Natural killer cell (primary cell): Measurements from ENCODE around the gene CAMSAP1. TPM values are rescaled to one million over a fixed set of nuclear protein-coding genes. Genes with fewer than 3 reads are reported as not detected.
A peak's percentile ranks its signal among the peaks of the same experiment; 100 is the strongest.

Source experiments
- ATAC-seq, 3 donors: fragments of 150-1000 bp in 2 of 3; fragments of 200-7000 bp in 1 of 3; cut with Tn5 transposase; 1 replicate in 1 of 3; 2 replicates in 2 of 3; pipeline ENCODE4 v1.10.0; 2021; ENCODE audit warnings: mild to moderate bottlenecking in 2 of 3, moderate library complexity in 2 of 3
- DNase-seq, 2 donors: peaks; one replicate each; pipeline versions ENCODE4 v3.0.0 to v3.0.0-alpha.2; 2013 to 2021; ENCODE audit warnings: mixed read lengths in 1 of 2
- H3K27ac ChIP-seq: one replicate; pipeline ENCODE4 v1.5.1; 2013; ENCODE audit warnings: mild to moderate bottlenecking, low read length
- H3K27me3 ChIP-seq: one replicate; pipeline ENCODE4 v1.6.1; 2013; ENCODE audit warnings: low read length; ENCODE audit not compliant: control insufficient read depth, insufficient read depth
- H3K36me3 ChIP-seq: one replicate; pipeline ENCODE4 v1.6.1; 2013; ENCODE audit warnings: low read length; ENCODE audit not compliant: control insufficient read depth, insufficient read depth
- H3K4me1 ChIP-seq: one replicate; pipeline ENCODE4 v1.6.1; 2013; ENCODE audit warnings: low read length; ENCODE audit not compliant: control insufficient read depth, insufficient read depth
- H3K4me3 ChIP-seq: one replicate; pipeline ENCODE4 v1.5.1; 2013; ENCODE audit warnings: low read length
- H3K9me3 ChIP-seq: one replicate; pipeline ENCODE4 v1.6.1; 2013; ENCODE audit warnings: low read length; ENCODE audit not compliant: control insufficient read depth, insufficient read depth
- H3K27ac Mint-ChIP-seq, 2 donors: one replicate each; pipeline ENCODE4 v1.8.0; 2022; ENCODE audit warnings: mild to moderate bottlenecking in 2 of 2, mixed read lengths in 2 of 2, moderate library complexity in 1 of 2
- H3K27me3 Mint-ChIP-seq, 2 donors: one replicate each; pipeline ENCODE4 v1.8.0; 2022; ENCODE audit warnings: low read depth in 2 of 2, mixed read lengths in 2 of 2
- H3K36me3 Mint-ChIP-seq: one replicate; pipeline ENCODE4 v1.8.0; 2022; ENCODE audit warnings: mixed read lengths
- H3K4me1 Mint-ChIP-seq, 2 donors: one replicate each; pipeline ENCODE4 v1.8.0; 2022; ENCODE audit warnings: mixed read lengths in 2 of 2
- H3K4me3 Mint-ChIP-seq: one replicate; pipeline ENCODE4 v1.8.0; 2022; ENCODE audit warnings: mild to moderate bottlenecking, moderate library complexity, mixed read lengths
- H3K9me3 Mint-ChIP-seq, 2 donors: one replicate each; pipeline ENCODE4 v1.8.0; 2022; ENCODE audit warnings: mixed read lengths in 2 of 2
- CTCF ChIP-seq: fragments of 200-600 bp; IDR thresholded peaks from one replicate; pipeline ENCODE4 v1.8.0; 2022; ENCODE audit warnings: antibody characterized with exemption
- WGBS: methylation state at CpG from one replicate; pipeline ENCODE4 v1.1.7; 2013; ENCODE audit warnings: missing lambda C conversion rate; ENCODE audit not compliant: insufficient coverage; 5-methylcytosine and 5-hydroxymethylcytosine counted together
- intact Hi-C: fragments of 100-400 bp; cut with micrococcal nuclease; formaldehyde crosslinking; loops from one replicate; pipeline ENCODE4 v1.14.2; 2022
- total RNA-seq, 4 donors: library from RNA; stranded (reverse); fragments of 120-200 nt in 1 of 4; gene quantifications; one replicate each; pipeline versions ENCODE4 v1.2.3 to v1.2.4, GENCODE V29; 2013 to 2022

CAMSAP1 gene
- total RNA-seq, 3 donors from 2014 or later (not counting 1 experiment from before 2014, with no cell fraction given), result 25.9 to 33.5 (median 28.1) TPM

- ATAC-seq (no peak), DNase-seq (no peak)
- intact Hi-C loops, result no loop called here
- no peaks in the 10 kb centered on the region for H3K9me3 Mint-ChIP-seq
- H3K36me3 Mint-ChIP-seq, result no peaks in the 10 kb centered on the region
- H3K4me3 Mint-ChIP-seq, result peak overlapping the region; percentile 69
- peak overlapping the region; percentile 50 to 90 for H3K27ac Mint-ChIP-seq
- WGBS, result 73% methylated on average over 13 of the region's 13 CpGs
- peaks cover 62 to 65% of the 10 kb centered on the region in 2 donors for H3K4me1 Mint-ChIP-seq
- peaks cover 43% of the 10 kb centered on the region for H3K4me1 ChIP-seq
- no peak for TF ChIP-seq CTCF
- peak overlapping the region; percentile 7 for H3K27ac ChIP-seq
- H3K9me3 ChIP-seq, result no peaks in the 10 kb centered on the region
- H3K36me3 ChIP-seq, result no peaks in the 10 kb centered on the region
- no peak overlapping the region for H3K4me3 ChIP-seq
- H3K27me3 Mint-ChIP-seq, result no peaks in the 10 kb centered on the region
- H3K27me3 ChIP-seq, result no peaks in the 10 kb centered on the region
These were observed 18.5 kb downstream of the CAMSAP1 start for GRCh38 chr9:135888766-135889394.

- Histone ChIP-seq H3K9me3 (no peaks in the 10 kb centered on the region), H3K4me3 (no peak overlapping the region), H3K27ac (peak overlapping the region; percentile 59), H3K4me1 (peaks cover 43% of the 10 kb centered on the region), H3K36me3 (no peaks in the 10 kb centered on the region), H3K27me3 (no peaks in the 10 kb centered on the region)
- intact Hi-C loops, result no loop called here
- peaks cover 64 to 65% of the 10 kb centered on the region in 2 donors for H3K4me1 Mint-ChIP-seq
- TF ChIP-seq CTCF, result no peak
- H3K9me3 Mint-ChIP-seq, result no peaks in the 10 kb centered on the region
- H3K36me3 Mint-ChIP-seq, result no peaks in the 10 kb centered on the region
- DNase-seq, result no peak
- ATAC-seq, result no peak
- WGBS, result 78% methylated on average over 22 of the region's 22 CpGs
- peak overlapping the region; percentile 77 for H3K4me3 Mint-ChIP-seq
- no peaks in the 10 kb centered on the region for H3K27me3 Mint-ChIP-seq
- H3K27ac Mint-ChIP-seq, result peak overlapping the region; percentile 85 to 90
These were observed 19.1 kb downstream of the CAMSAP1 start for GRCh38 chr9:135888126-135888765.

GRCh38 chr9:135887585-135888050 is 19.7 kb downstream of the CAMSAP1 start:
- peak; percentile 61 to 83 for DNase-seq
- peaks cover 64 to 67% of the 10 kb centered on the region in 2 donors for H3K4me1 Mint-ChIP-seq

More at GRCh38 chr9:135887585-135888050, 19.7 kb downstream of the CAMSAP1 start:
- no peaks in the 10 kb centered on the region for H3K9me3 ChIP-seq
- Mint-ChIP-seq H3K27me3 (no peaks in the 10 kb centered on the region), H3K4me3 (peak overlapping the region; percentile 77), H3K9me3 (no peaks in the 10 kb centered on the region), H3K27ac (peak overlapping the region; percentile 85 to 90), H3K36me3 (no peaks in the 10 kb centered on the region)
- peaks cover 43% of the 10 kb centered on the region for H3K4me1 ChIP-seq
- WGBS, result 13% methylated on average over 12 of the region's 12 CpGs
- no peaks in the 10 kb centered on the region for H3K27me3 ChIP-seq
- peak; percentile 88 to 94 (median 93) for ATAC-seq
- no peaks in the 10 kb centered on the region for H3K36me3 ChIP-seq
- no peak for TF ChIP-seq CTCF
- peak overlapping the region; percentile 59 for H3K27ac ChIP-seq
- H3K4me3 ChIP-seq, result no peak overlapping the region
- intact Hi-C loops, result no loop called here
